ENCODE measurements around the gene EDIL3. TPM values are rescaled to one million over a fixed set of nuclear protein-coding genes. Genes with fewer than 3 reads are reported as not detected.

The EDIL3 gene
- total and polyA plus RNA-seq, 10 of the 15 experiments (the other 5 are each of a cell fraction or from before 2014, with no cell fraction given) = 0.01 to 0.62 (median 0.20) TPM

DNA sequence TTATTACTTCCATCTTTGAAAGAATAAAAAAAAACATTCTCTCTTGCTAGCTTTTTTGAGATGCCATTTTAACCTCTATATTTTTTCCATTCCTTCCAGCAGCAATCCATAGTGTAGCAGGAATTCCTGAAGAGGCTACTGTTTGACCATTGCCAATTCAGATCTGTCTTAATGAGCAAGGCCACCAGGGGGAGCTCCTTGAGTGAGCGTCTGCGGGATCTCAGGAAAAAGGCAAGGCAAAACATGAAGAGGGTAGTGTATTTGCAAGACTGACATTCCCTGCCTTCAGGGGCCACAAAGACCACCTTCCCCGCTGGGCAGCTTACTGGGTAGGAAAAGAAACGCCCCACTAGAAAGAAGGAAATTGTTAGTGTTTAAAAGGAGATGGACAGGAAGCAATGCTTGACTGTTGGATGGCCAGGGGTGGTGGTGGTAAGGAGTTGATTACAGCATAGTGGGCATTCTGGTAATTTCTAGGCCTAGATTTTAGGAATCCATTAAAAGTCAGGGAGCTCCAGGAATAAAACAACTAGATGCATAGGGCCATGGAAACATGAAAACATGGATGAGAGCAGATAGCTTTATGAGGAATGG, 457.4 kb downstream of the EDIL3 start (continued):
- no peak for TF ChIP-seq CUX1 (IDR thresholded peaks at IDR 0.05; ENCODE audit: insufficient replicate concordance, low read depth, low read length)
- TF ChIP-seq ZZZ3 (IDR thresholded peaks at IDR 0.05; ENCODE audit: control insufficient read depth, insufficient read length, low read depth) = no peak
- TF ChIP-seq CTCF (IDR thresholded peaks at IDR 0.05 in 2 of 3, conservative IDR thresholded peaks at IDR 0.05 in 1 of 3; ENCODE audit: control insufficient read depth in 2 of 3, extremely low read depth in 1 of 3, insufficient read depth in 1 of 3, low read depth in 3 of 3, low read length in 3 of 3) = peak; percentile 67 to 84 (median 74)
- TF ChIP-seq SMAD1 (IDR thresholded peaks at IDR 0.05; ENCODE audit: low read depth, partially characterized antibody) = no peak
- TF ChIP-seq ZBED1 (IDR thresholded peaks at IDR 0.05; ENCODE audit: borderline replicate concordance) = no peak
- TF ChIP-seq YY1 (IDR thresholded peaks at IDR 0.05; ENCODE audit: low read depth, low read length) = 0 out of 2 replicates have a peak, but pooled peaks have one; percentile 28
